GM18868 (cell line): ENCODE results near the gene SMYD2.

Experiments
- ATAC-seq: cut with Tn5 transposase; IDR thresholded peaks from one replicate; pipeline ENCODE4 v1.9.1; 2021; ENCODE audit warnings: mild to moderate bottlenecking, moderate library complexity; ENCODE audit not compliant: unreplicated experiment

Gene SMYD2, protein sequence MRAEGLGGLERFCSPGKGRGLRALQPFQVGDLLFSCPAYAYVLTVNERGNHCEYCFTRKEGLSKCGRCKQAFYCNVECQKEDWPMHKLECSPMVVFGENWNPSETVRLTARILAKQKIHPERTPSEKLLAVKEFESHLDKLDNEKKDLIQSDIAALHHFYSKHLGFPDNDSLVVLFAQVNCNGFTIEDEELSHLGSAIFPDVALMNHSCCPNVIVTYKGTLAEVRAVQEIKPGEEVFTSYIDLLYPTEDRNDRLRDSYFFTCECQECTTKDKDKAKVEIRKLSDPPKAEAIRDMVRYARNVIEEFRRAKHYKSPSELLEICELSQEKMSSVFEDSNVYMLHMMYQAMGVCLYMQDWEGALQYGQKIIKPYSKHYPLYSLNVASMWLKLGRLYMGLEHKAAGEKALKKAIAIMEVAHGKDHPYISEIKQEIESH

DNA sequence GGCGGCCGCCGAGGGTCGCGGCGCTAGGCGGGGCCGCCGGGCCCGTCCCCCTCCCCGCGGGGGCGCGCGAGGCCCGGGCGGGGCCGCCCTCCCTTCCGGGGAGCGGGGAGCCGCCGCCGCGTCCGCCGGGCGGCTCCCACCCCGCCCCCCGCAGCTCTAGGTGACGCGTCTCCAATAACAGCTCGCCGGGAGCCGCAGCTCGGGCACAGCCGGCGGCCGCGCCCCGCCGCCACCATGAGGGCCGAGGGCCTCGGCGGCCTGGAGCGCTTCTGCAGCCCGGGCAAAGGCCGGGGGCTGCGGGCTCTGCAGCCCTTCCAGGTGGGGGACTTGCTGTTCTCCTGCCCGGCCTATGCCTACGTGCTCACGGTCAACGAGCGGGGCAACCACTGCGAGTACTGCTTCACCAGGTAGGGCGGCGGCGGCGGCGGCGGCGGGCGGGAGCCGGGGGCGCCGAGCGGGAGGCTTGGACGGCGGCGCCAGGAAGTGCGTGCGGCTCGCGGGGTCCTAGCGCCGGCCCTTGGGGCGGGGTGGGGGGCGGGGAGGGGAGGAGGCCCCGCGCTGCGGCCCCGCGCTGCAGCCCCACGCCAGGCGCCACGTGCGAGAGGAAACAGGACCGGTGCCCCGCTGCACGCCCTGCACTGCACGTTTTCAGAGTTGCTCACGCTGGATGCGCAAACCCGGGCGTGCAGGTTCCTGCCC is at the start of gene SMYD2:
Gene SMYD2, plus strand, starts transcription at position 139 of the 699 bp plus-strand sequence. Its CDS starts 96 bp downstream, at position 235.
- ATAC-seq = peak; percentile 73

DNA sequence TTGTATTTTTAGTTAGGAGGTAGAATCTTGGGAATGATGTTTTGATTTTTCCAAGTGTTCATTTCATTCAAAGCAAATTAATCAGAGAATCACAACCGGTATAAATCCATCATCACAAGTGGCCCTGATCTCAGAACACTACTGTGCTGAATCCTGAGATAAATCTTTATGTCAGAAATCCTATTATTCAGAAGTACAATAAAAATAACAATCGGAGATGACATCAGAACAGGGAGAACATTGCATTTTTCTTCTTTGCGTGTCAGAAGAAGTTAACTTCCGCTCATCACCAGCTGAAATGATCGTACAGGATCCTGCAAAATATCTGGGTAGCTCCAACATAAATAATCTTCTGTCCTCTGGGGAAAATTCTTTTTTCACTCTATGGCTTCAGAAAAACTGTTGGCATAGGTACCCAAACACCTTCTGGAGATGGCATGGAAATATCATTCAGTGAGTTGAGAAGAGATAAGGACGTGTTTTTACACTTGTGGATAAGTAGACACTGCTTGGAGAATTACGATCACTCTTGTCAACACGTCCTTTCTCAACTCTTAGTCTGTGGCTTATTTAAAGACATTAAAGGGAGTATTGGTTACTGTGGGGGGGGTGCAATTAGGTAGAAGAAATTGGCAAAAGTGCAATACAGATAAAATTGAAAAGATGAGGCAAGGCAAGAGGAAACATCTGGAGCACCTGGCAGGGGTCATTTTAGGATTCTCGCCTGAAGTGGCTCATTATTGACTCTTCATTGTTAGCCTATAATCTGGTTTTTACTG is 46.9 kb upstream of the SMYD2 start:
- no peak for ATAC-seq

DNA sequence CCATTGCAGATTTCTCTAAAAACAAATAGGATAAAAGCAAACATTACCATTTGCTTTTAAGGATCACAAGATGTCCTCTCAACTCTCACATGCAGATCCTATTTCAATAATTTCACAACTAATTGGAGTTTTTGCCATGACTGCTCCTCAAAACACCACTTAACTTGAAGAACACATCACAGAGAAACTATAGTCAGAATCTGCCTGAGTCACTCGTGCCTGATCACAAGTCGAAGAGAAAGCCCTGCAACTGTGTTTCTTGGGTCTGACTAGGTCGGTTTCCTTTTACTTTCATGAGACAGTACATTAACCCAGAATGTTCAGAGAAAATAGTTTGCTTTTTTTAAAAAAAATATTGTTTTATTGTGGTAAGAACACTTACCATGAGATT is 46.3 kb upstream of the SMYD2 start:
- no peak for ATAC-seq

DNA sequence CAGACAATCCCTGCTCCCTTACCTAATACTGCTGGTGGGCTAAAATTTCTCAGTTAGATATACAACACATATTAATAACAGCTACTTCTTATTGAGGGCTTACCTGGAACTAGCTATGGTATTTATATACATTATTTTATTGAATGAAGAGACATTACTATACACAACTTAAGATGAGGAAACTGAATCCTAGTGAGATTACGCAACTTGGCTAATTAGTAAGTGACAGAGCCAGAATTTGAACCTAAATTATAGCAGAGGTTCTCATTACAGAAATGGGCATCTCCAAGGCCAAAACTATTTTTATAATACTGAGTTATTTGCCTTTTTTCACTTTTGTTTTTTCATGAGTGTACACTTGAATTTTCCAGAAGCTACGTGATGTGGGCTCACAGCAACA is 44.5 kb upstream of the SMYD2 start:
- ATAC-seq = no peak

DNA sequence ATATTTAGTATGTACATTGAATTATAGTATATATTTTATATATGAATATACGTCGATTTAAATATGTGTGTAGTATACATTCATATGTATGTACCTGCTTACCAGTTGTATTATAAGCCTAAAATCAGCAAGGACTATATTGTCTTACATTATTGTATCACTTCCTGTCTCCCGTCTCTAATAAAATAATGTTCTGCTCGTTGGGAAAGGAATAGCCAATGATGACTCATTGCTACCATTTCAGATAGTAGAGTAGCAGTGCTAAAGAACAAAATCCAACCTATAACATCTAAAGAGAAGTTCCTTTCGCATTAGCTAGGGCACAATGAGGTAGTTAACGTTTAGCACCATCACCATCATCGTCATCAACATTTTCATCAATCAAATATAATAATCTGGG is 39.9 kb upstream of the SMYD2 start:
- ATAC-seq = no peak

DNA sequence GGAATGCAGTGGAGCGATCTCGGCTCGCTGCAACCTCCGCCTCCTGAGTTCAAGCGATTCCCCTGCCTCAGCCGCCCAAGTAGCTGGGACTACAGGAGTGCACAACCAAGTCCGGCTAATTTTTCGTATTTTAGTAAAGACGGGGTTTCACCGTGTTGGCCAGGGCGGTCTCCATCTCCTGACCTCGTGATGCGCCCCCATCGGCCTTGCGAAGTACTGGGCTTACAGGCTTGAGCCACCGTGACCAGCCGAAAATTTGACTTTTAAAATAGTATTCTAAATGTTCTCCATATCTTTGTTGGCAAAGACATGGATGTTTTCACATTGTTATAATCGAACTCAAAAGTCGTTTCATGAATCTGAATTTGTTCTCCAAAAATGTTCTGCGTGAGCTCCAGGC is 36.7 kb upstream of the SMYD2 start:
- ATAC-seq = no peak

DNA sequence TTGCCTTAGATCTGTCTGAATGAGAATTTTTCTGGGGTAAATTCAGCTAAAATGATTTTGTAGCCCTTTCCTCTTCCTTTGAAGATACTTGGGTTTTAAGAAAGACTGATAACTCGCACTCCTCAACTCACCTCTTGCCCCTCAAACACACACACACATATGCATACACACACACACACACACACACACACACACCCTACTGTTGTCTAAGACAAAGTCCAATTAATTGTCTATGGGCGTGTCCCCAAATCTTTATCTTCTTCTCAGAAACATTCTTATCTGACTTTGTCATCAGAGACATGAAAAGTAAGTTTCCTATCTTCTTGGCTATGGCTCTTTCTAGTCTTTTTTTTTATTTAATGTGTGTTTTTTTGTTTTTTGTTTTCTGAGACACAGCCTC is 36.1 kb upstream of the SMYD2 start:
- ATAC-seq = no peak

DNA sequence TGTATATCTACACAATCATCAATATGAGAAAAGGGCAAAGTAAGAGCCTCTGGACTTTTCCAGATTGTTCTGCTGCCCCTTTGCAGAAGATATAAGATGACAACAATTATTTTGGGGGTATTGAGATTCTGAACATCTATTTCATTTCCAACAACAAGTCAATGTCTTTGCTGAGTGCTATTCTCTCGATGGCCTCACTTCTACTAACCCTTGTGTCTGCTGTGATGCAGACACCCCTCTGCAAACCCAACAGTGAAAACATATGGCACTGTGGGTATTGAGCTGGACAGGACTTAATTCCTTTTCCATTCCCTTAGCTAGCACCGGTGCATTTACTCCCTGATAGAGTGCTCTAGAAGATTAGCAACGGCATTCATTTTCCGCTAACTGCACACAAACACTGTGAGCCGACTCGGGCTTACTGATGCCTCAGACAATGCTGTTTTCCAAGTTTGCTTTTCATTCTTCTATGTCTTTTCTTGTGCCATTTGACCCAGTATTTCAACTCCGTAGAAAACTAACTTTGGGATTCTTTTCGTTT is 33.4 kb upstream of the SMYD2 start:
- ATAC-seq = no peak

DNA sequence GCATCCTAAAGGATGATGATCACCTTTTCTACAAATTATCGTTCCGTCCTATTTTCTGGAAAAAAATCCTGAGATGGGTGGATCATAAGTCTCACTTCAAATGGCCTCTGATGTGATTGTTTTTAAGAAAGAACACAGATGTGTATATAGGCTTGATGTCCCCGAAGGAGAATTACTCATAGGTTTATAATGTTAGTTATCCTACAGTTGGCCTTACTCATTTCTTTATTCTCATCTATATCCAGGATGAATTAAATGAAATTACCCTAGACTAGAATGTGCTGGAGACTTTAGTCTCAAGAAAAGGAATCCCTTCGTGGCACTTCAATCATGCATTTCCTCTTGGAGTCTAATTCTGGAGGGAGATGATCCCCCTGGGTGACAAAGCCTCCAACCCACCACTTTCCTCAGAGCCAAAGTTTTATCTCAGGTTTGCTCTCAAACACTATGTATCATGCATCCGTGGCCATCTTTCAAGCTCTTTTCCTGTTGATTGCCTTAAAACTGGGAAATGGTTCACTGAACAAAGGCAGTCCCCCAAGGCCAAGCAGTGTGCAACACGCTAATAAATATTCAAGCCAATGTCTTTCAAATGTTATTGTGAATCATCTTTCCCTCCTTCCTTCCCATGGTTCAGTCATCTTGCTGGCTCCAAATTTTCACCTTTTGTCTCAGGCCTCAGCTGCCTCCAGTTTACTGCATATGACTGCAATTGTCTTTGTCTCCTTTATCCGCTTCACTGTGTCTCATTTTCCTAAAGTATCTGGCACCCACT is 32.5 kb upstream of the SMYD2 start:
- ATAC-seq = no peak

DNA sequence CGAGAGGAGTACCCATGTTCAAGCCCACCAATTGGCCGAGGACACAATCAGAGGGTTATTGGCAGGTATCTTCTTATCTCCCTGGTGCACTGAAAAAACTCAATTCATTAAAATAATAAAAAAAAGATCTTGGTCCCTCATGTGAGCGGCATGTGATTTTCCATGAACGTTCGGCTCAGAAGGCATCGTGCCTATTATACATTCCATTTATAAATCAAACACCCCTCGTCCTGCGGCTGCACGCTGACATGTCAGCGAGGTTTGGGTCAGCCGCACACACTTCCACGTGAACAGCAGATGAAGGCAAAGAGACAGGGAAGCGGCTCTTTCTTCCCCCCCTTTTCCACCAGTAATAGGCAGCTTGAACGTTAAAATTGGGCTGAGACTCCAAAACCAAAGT is 31.3 kb upstream of the SMYD2 start:
- no peak for ATAC-seq

DNA sequence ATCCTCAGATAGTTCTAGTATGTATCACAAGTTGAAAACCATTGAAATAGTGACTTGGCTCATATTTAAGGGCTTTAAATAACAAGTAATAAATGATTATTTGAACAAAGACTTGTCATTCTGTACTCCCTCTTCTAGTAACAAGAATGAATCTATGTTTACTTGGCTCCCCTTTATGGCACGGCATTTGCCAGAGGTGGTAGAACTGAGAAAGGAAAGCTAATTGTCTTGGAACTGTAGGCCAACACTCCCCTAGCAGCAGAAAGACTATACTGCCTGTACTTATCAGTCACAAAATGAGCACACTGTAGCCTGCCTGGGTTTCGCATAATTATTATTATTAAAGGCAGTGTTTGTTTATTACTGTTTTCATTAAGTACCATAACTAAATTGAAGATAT is 29.6 kb upstream of the SMYD2 start:
- ATAC-seq = no peak

DNA sequence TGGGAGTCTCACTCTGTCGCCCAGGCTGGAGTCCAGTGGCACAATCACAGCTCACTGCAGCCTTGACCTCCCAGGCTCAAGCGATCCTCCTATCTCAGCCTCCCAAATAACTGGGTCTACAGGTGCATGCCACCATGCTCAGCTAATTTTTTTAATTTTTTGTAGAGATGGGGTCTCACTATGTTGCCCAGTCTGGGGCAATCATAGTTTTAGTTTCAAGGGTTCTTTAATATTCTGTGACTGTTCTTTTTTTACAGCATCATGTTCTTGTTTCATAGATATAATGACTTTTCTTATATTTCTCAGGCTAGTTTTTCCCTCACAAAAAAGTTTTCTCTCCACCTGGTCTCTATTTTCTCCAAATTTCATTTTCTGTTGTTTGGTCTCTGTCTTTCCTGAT is 25.4 kb upstream of the SMYD2 start:
- no peak for ATAC-seq

DNA sequence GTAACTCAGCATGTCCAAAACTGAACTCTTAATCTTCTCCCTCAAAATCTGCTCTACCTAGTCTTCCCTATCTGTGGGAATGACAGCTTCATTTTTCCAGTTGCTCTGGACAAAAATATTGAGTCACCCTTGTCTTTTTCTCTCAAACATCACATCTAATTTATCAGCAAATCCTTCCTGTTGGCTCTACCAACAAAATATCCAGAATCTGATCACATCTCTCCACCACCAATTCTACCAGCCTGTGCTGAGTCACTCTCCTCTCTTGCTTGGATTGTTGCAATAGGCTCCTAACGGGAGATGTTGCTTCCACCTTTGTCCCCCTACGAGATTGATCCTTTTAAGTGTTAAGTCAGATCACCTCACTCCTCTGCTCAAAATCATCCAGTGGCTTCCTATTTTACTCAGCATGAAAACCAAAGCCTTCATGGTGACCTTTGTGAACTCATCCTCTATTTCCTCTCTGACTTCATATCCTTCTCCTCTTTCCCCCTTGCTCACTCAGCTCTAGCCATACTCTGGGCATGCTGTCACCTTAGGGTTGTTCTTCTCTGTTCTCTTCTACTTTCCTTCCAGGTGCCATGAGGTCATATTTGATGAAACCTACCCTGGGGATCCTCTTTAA is 21.5 kb upstream of the SMYD2 start:
- ATAC-seq = no peak

DNA sequence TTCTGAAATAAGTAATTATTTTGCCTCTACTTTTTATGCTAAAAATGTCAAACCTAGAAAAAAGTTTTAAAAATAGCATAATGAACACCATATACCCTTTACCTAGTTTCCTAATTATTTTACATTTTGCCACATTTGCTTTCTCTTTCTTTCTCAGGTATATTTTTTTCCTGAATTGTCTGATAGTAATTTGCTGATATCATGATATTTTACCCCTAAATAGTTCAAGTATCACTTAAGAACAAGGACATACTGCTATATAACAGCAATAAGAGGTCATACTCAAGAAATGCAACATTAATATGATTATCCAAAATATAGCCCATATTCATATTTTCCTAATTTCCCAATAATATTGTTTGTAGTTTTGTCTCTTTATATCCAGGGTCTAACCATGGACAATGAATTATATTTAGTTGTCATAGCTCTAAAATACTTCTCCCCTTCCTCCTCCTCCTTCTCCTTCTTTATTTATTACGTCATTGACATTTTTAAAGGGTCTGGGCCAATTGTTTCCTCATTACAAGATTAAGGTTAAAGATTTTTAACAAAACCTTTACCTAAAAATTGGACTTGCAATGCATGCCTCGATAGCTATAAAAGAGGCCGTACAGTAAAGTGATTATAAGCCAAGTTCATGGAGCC is 20.3 kb upstream of the SMYD2 start:
- no peak for ATAC-seq

DNA sequence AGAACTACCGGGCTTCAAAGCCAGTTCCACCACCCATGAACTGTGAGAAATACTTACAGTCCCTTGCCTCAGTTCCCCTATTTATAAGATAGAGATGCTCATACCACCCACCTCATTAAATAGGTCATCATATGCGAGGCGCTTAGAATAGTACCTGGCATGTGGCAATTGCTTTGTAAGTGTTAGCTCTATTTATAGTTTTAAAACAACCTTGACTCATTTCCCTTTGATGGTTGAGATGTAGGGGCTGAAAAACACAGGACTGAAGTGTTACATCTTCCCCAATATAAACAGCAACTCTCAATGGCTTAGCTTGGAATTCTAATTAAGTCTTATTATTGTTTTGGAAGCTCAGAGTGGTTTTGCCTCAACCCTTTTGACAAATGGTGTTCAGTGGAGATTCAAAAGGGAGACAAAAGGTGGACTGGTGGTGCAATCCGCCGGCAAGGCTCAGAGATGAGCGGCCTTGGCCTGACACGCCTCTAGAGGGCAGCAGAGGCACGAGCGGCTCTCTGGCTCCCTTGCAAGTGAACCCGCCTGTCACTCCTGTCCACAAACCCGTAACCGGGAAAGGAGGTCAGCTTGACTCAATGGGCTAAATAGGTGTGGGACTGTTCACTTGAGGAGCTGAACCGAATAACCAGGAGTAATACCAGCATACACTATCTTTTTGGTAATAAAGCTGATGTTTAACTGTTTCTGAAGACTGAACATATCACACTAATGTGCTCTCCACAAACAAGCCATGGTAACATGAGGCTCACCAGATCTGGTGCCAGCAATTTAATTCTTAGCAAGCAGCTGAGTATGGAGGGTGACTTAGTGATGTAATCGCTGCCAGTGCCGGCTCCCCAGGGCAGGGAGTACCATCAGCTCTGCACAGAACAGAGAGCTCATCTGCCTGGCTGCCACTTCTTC is 19.5 kb upstream of the SMYD2 start:
- peak; percentile 99 for ATAC-seq

DNA sequence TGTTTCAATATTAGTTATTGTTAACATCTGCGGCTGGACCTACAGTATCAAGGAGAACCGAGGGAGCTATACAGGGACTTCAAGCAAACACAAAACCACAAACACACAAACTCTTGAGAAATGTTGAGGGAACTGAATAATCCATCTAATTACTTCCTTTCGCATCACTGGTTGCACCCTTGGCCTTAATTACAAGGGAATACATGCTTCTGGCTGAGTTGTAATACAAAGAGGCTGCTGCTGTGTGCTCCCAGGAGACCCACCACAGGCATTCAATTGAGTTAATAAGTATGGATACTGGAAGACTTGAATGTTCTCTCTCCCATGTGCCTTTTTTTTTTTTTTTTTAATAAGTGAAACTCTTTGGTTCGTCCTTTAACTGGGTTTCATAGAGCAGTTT is 16.8 kb upstream of the SMYD2 start:
- ATAC-seq = no peak

DNA sequence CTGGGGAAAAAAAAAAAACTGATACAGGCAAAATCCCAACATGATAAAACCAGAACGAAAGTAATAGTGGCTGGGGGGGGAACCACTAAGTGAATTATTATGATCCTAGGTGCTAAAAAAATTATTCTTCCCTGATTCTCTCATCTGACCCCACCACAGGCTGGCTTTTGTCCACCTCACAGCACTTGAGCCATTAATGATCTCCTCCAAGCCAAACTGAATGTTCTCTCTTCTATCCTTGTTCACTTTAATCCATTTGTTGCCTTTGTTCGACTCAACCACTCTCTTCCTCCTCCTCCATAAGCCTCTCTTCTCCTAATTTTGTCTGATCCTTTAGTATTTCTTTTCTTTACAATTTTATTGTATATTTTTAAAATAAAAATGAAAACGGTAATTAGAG is 16.0 kb upstream of the SMYD2 start:
- no peak for ATAC-seq

DNA sequence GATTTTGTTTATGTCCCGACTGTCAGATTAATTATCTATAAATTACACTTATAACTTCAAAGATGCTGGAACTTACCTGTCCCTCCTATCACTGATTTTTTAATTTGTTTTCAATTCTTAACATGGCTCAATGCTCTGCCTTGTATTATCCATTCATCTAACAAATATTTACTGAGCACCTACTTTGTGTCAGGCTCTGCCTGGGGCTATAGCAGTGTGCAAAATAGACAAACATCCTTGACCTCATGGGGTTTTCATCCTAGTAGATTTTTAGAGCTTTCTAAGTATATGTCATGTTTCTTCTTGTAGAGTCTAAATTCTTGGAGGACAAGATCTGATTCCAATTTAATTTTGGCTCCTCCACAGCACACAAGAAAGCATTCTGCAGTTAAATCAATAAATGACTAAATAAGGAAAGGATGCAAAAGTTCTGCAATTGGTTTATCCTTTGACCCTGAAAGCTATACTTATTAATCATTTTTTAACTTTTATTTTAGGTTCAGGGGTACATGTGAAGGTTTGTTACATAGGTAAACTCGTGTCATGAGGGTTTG is 10.8 kb upstream of the SMYD2 start:
- no peak for ATAC-seq
